Small intestine (tissue), 16 donors: ENCODE results near the gene VAX1. TPM values are rescaled to one million over a fixed set of nuclear protein-coding genes. Genes with fewer than 3 reads are reported as not detected.
A peak's percentile ranks its signal among the peaks of the same experiment; 100 is the strongest.
"Not testable (repeated sequence)": the region's sequence is repeated elsewhere in the genome, so short reads cannot be mapped to it uniquely, and the experiment has no call there.

Experiments
- DNase-seq, 2 donors: peaks; one replicate each; pipeline versions ENCODE4 v3.0.0 to v3.0.0-alpha.2; 2013
- FAIRE-seq: peaks from 2 replicates; lab custom pipeline; 2012; peaks lifted over from hg19 to GRCh38; lab: Jason Lieb, UNC
- H3K27ac ChIP-seq, 3 donors: one replicate each; pipeline ENCODE4 v1.5.1; 2013; ENCODE audit warnings: low read length in 2 of 3, mild to moderate bottlenecking in 2 of 3, control low read depth in 1 of 3, inconsistent platforms in 1 of 3, low read depth in 1 of 3, moderate library complexity in 1 of 3
- H3K27me3 ChIP-seq, 3 donors: one replicate each; pipeline ENCODE4 v1.6.1; 2013; ENCODE audit warnings: low read length in 3 of 3, inconsistent platforms in 1 of 3; ENCODE audit not compliant: control insufficient read depth in 3 of 3, insufficient read depth in 3 of 3
- H3K36me3 ChIP-seq, 3 donors: one replicate each; pipeline ENCODE4 v1.6.1; 2013; ENCODE audit warnings: low read length in 3 of 3, inconsistent platforms in 1 of 3, low read depth in 1 of 3, mild to moderate bottlenecking in 1 of 3, moderate library complexity in 1 of 3; ENCODE audit not compliant: control insufficient read depth in 3 of 3, insufficient read depth in 2 of 3
- H3K4me1 ChIP-seq, 3 donors: one replicate each; pipeline ENCODE4 v1.6.1; 2013; ENCODE audit warnings: low read length in 2 of 3, inconsistent platforms in 1 of 3, low read depth in 1 of 3, mild to moderate bottlenecking in 1 of 3, moderate library complexity in 1 of 3; ENCODE audit not compliant: control insufficient read depth in 3 of 3, insufficient read depth in 2 of 3
- H3K4me3 ChIP-seq, 3 donors: one replicate each; pipeline ENCODE4 v1.5.1; 2013; ENCODE audit warnings: low read length in 3 of 3, control low read depth in 1 of 3, inconsistent platforms in 1 of 3, low read depth in 1 of 3, mild to moderate bottlenecking in 1 of 3, moderate library complexity in 1 of 3
- H3K9me3 ChIP-seq, 2 donors: one replicate each; pipeline ENCODE4 v1.6.1; 2013; ENCODE audit warnings: low read depth in 1 of 2, low read length in 1 of 2; ENCODE audit not compliant: control insufficient read depth in 2 of 2, insufficient read depth in 1 of 2
- WGBS, 3 donors: extraction: QIAGEN DNeasy Blood & Tissue Kit; methylation state at CpG; one replicate each; pipeline ENCODE4 v1.1.7; 2013; 5-methylcytosine and 5-hydroxymethylcytosine counted together
- long read RNA-seq, 10 donors: transcript quantifications; one replicate each; lab custom pipeline, GENCODE V29; 2026
- polyA plus RNA-seq, 4 donors: library from polyadenylated mRNA; stranded (reverse) in 3 of 4; unstranded in 1 of 4; fragments of 200-250 nt in 3 of 4; fragments of 120-200 nt in 1 of 4; gene quantifications; one replicate each; pipeline versions ENCODE4 v1.2.1 to v1.2.3, GENCODE V29; 2013
- donor health status: healthy with polysubstance abuse.
- donor health status: control.
- donor health status: control.
- donor health status: Bipolar disorder and iron deficiency.
- donor health status: healthy.

The VAX1 gene, protein sequence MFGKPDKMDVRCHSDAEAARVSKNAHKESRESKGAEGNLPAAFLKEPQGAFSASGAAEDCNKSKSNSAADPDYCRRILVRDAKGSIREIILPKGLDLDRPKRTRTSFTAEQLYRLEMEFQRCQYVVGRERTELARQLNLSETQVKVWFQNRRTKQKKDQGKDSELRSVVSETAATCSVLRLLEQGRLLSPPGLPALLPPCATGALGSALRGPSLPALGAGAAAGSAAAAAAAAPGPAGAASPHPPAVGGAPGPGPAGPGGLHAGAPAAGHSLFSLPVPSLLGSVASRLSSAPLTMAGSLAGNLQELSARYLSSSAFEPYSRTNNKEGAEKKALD
- not detected for polyA plus RNA-seq
- long read RNA-seq, donor 1 = 0 reads
- long read RNA-seq, donor 2 = 0 reads
- long read RNA-seq, donor 3 = 0 reads
- long read RNA-seq, donor 4 = 0 reads
- long read RNA-seq, donor 5 = 0 reads
- long read RNA-seq, donor 6 = 0 reads
- long read RNA-seq, donor 7 = 0 reads
- long read RNA-seq, donor 8 = 0 reads
- long read RNA-seq, donor 9 = 0 reads
- long read RNA-seq, donor 10 = 0 reads

DNA sequence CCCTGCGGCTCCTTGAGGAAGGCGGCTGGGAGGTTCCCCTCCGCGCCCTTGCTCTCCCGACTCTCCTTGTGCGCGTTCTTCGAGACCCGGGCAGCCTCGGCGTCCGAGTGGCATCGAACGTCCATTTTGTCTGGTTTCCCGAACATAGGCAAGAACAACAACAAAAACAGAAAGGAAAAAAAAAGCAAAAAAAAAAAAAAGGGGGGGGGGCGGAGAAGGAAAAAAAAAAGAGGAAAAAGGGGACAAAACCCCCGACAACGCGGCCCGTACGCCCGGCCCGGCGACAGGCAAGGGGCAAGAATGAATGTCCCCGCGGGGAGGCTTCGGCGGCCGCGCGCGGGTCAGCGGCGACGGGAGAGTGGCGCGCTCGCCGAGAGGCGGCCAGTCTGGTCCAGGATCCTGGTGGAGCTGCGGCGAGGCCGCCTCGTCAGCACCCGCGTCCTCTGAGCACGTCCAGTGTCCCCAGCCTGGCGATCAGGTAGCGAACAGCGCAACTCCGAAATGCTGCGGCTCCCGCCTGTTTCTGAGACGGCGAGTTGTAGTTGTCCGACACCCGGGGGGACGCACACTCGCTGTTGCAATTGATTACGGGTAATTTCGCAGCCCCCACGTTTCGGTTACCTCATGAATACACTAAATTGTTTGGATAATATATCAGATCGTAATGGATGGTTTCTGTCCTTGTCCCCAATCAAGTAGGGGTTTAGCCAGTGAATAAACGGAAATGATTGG lies at the start of gene VAX1:
TSS of gene VAX1 (minus strand) at position 360 of the 732 bp plus-strand sequence. CDS start at position 146, 214 bp downstream.
- DNase-seq (peak in 1 of 2 donors; percentile 29), FAIRE-seq (no peak)
- H3K36me3 ChIP-seq = no peaks in the 10 kb centered on the region
- H3K27ac ChIP-seq = no peak within 1 kb of the TSS
- H3K4me3 ChIP-seq = peak within 1 kb of the TSS in 1 of 3 donors; percentile 8
- H3K9me3 ChIP-seq = peaks cover 0 to 4% of the 10 kb centered on the region in 2 donors
- H3K27me3 ChIP-seq = peaks cover 34 to 94% (median 69%) of the 10 kb centered on the region in 3 donors
- 4 to 5% (median 4%) methylated on average over 61 to 65 of the region's 65 CpGs for WGBS, 3 donors
- H3K4me1 ChIP-seq = peaks cover 0 to 19% (median 0%) of the 10 kb centered on the region in 3 donors

DNA sequence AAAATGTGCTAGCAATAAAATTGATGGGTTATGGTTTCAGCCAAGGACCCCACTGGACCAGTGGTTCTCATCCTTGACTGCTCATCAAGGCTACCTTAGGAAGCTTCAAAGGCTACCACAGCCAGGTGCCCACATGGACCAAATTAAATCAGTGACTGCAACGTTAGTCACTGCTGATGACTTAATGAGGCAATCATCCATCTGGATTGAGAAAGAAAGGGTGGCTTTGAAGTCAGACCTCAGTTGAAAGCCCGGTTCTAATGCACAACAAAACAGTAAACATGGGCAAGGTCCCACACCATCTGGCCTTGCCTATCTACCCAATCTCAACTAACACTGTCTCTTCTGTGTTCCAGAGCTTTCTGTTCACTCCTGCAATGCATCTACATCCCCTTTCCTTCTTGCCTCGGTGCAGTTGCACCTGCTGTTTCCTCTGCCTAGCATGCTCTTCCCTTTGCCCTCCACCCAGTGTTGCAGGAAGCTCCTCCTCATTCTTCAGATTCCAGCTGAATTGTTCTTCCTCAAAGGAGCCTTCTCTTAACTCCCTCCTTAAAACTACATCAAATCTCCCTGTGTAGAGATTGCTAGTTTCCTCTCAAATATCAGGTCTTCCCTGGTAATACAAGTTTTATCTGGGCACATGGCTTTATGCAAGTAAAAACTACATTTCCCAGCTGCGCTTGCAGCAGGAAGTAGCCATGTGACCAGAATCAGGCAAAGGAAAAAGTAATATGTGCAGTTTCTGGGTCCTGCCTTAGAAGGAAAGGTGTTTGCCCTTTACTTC lies 49.0 kb upstream of the VAX1 start:
- peaks cover 0 to 6% of the 10 kb centered on the region in 2 donors for H3K9me3 ChIP-seq
- DNase-seq = peak in 1 of 2 donors; percentile 10
- H3K36me3 ChIP-seq = no peaks in the 10 kb centered on the region
- no peak for FAIRE-seq
- no peaks in the 10 kb centered on the region for H3K4me1 ChIP-seq
- 32 to 57% (median 41%) methylated on average over 4 of the region's 4 CpGs for WGBS, 3 donors
- H3K4me3 ChIP-seq = no peak overlapping the region
- H3K27me3 ChIP-seq = peaks cover 0 to 5% (median 0%) of the 10 kb centered on the region in 3 donors
- H3K27ac ChIP-seq = no peak overlapping the region

DNA sequence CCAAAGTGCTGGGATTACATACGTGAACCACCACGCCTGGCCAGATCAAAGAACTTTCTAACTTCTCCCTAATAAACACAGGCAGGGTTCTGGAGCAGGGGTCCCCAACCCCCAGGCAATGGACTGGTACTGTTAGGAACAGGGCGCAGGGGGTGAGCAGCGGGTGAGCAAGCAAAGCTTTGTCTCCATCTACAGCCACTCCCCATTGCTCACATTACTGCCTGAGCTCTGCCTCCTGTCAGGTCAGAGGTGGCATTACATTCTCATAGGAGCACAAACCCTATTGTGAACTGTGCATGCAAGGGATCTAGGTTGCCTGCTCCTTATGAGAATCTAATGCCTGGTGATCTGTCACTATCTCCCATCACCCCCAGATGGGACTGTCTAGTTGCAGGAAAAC lies 47.7 kb upstream of the VAX1 start:
- FAIRE-seq, H3K4me1 ChIP-seq, H3K4me3 ChIP-seq, H3K9me3 ChIP-seq, H3K27me3 ChIP-seq, H3K36me3 ChIP-seq, DNase-seq, H3K27ac ChIP-seq: not testable (repeated sequence)
- WGBS, 3 donors = 93 to 97% (median 94%) methylated on average over 4 of the region's 4 CpGs

DNA sequence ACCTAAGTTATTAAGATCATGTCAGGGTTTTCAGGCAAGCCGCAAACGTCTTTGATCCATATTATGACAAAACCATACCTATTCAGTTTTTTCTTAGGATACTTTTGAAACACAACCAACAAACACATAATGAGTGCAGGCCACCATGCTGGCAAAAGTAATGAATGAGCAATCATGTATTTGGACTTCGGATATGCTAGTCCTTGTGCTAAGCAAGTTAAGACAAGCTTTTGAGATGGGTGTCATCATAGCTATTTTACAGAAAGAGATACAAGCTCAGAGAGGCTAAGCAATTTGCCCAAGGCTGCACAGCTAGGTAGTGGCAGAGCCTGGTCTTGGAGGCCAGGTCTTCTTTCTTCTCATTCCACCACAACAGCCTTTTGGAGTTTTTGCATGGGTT lies 46.8 kb upstream of the VAX1 start:
- no peaks in the 10 kb centered on the region for H3K36me3 ChIP-seq
- FAIRE-seq (no peak), DNase-seq (no peak)
- no peaks in the 10 kb centered on the region for H3K4me1 ChIP-seq
- H3K27me3 ChIP-seq = peaks cover 0 to 7% (median 4%) of the 10 kb centered on the region in 3 donors
- H3K9me3 ChIP-seq = peaks cover 0 to 6% of the 10 kb centered on the region in 2 donors
- 75 to 88% (median 79%) methylated on average over 3 of the region's 3 CpGs for WGBS, 3 donors
- H3K27ac ChIP-seq = no peak overlapping the region
- no peak overlapping the region for H3K4me3 ChIP-seq

DNA sequence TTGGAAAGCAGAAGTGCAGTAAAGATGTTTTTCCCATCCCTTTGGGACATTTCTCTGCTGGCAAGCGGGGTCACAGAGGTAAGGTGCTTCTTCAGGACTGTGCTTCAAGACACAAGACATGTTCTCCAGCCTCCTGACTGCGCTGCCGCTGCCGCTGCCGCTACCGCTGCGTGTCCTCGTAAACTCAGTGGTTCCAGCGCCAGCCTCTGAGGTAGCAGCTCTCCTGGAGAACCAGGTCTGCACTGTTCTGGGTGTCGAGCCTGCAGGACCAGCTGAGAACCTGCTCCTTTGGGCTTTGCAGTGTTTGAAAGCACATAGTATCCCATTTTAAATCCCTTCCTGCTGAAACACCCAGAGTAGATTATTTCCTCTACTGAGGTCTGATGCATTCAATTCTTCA lies 46.2 kb upstream of the VAX1 start:
- no peak overlapping the region for H3K4me3 ChIP-seq
- H3K4me1 ChIP-seq = no peaks in the 10 kb centered on the region
- WGBS, 3 donors = 88 to 90% (median 89%) methylated on average over 10 of the region's 10 CpGs
- H3K36me3 ChIP-seq = no peaks in the 10 kb centered on the region
- H3K27me3 ChIP-seq = peaks cover 0 to 7% (median 4%) of the 10 kb centered on the region in 3 donors
- DNase-seq (no peak), FAIRE-seq (no peak)
- no peak overlapping the region for H3K27ac ChIP-seq
- H3K9me3 ChIP-seq = peaks cover 0 to 1% of the 10 kb centered on the region in 2 donors

DNA sequence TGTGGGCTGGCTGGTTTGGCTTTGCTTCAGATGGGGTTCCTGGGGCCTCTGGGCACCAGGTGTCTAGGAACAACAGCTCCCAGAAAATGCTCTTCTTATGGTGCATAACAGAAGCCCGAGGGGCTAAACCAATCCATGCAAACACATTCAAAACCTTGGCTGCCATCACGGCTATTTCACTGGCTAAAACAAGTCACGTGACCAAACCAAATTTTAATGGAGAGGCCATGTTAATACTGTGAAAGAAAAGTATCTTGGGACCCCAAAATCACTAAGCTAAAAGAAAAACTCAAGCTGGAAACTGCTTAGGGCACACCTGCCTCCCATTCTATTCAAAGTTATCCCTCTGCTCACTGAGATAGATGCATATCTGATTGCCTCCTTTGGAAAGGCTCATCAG lies 40.1 kb upstream of the VAX1 start:
- Histone ChIP-seq H3K27ac (no peak overlapping the region), H3K27me3 (peaks cover 0 to 12% (median 7%) of the 10 kb centered on the region in 3 donors), H3K4me3 (no peak overlapping the region), H3K36me3 (no peaks in the 10 kb centered on the region), H3K9me3 (no peaks in the 10 kb centered on the region), H3K4me1 (peaks cover 0 to 5% (median 2%) of the 10 kb centered on the region in 3 donors)
- FAIRE-seq = no peak
- 66 to 73% (median 71%) methylated on average over 3 of the region's 3 CpGs for WGBS, 3 donors
- no peak for DNase-seq

DNA sequence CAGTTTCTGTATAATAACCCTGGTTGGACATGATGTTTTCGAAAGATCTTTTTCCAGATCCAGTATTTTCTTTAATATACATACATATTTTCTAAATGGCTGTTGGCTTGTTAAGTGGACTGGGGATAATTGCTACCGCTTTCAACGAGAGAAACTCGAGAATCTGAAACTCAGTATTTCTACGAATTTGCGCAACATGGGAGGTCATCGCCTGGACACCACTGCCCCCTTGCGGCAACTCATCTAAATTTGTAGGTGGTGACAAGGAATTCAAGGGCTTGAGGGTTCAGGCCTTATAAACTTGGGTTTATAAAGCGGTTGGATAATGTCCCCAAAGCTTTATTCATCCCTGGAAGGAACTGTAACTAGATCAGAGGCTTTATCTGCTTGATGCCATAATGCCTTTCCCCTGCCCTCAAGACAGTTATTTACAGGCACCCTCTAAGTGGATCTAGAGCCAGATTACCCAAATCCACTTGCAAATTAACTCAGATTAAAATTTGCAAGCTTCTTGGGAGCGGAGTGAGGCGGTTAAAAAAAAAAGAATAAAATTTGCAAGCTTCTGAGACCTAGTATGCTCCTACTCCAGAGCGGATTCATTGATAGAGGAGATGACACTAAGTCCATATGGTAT lies 37.9 kb upstream of the VAX1 start:
- H3K9me3 ChIP-seq = no peaks in the 10 kb centered on the region
- DNase-seq (peak; percentile 65 to 87), FAIRE-seq (no peak)
- peaks cover 0 to 5% (median 2%) of the 10 kb centered on the region in 3 donors for H3K4me1 ChIP-seq
- no peaks in the 10 kb centered on the region for H3K36me3 ChIP-seq
- 20 to 21% (median 20%) methylated on average over 12 of the region's 12 CpGs for WGBS, 3 donors
- peaks cover 0 to 26% (median 7%) of the 10 kb centered on the region in 3 donors for H3K27me3 ChIP-seq
- H3K4me3 ChIP-seq = peak overlapping the region in 1 of 3 donors; percentile 44
- no peak overlapping the region for H3K27ac ChIP-seq
